ENCODE measurements around the gene EXOC4. TPM values are rescaled to one million over a fixed set of nuclear protein-coding genes. Genes with fewer than 3 reads are reported as not detected.
"Not testable (repeated sequence)": the region's sequence is repeated elsewhere in the genome, so short reads cannot be mapped to it uniquely, and the experiment has no call there.

The EXOC4 gene
- polyA plus RNA-seq, 1 experiment: 45.9 TPM

DNA sequence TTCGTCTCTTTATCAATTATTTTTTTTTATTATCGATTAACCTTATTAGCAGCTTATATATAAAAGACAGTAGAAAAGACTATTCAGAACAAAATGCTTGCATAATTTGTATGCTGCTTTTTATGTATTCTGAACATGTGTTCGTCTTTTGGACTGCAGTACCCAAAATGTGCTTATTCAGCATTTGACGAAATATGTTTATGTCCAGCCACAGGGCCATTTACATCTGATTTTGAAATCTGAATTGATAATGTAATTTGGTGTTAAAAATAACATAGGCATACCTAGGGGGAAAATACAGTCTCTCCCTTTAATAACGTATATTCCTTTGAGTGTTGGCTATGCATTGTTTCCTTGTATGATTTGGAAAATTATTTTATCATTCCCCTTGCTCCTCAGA is 386.0 kb downstream of the EXOC4 start:
- TF ChIP-seq, protein P1, sequence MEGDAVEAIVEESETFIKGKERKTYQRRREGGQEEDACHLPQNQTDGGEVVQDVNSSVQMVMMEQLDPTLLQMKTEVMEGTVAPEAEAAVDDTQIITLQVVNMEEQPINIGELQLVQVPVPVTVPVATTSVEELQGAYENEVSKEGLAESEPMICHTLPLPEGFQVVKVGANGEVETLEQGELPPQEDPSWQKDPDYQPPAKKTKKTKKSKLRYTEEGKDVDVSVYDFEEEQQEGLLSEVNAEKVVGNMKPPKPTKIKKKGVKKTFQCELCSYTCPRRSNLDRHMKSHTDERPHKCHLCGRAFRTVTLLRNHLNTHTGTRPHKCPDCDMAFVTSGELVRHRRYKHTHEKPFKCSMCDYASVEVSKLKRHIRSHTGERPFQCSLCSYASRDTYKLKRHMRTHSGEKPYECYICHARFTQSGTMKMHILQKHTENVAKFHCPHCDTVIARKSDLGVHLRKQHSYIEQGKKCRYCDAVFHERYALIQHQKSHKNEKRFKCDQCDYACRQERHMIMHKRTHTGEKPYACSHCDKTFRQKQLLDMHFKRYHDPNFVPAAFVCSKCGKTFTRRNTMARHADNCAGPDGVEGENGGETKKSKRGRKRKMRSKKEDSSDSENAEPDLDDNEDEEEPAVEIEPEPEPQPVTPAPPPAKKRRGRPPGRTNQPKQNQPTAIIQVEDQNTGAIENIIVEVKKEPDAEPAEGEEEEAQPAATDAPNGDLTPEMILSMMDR (IDR thresholded peaks at IDR 0.05; ENCODE audit: insufficient read depth, low read depth, low read length): no peak
- ChIA-PET POLR2A (no interaction called here), CTCF (interaction anchor here (0.7 to 0.8 kb wide), 2 partner anchors 10 to 137 kb away, joined by 3 read pairs; no protein-coding TSS in a partner anchor)
- Histone ChIP-seq H3K27me3 (ENCODE audit: control insufficient read depth, insufficient read depth, low read length) (no peaks in the 10 kb centered on the region), H3K36me3 (ENCODE audit: control insufficient read depth, insufficient read depth, low read length) (no peaks in the 10 kb centered on the region), H3K4me3 (ENCODE audit: low read depth, low read length) (no peak overlapping the region)
- no peak for DNase-seq (ENCODE audit: low read depth)

DNA sequence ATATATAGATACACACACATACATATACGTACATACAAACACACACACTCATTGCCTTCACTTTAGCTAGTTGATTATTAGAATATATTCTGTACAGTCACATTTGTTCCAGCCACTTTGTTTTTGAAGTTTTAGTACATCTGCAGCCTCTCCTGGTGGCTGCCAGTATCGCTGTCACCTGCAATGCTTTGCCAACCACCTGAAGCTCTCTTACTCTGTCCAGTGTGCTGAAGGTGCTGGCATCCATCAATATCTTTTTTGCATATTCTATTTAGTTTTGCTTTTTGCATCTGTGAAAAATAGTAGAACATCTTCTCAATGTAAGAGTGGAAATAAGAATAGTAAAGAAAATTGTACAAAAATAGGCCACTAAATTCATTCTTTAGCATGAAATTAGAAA is 388.6 kb downstream of the EXOC4 start:
- Histone ChIP-seq H3K36me3 (ENCODE audit: control insufficient read depth, insufficient read depth, low read length) (no peaks in the 10 kb centered on the region), H3K4me3 (ENCODE audit: low read depth, low read length) (no peak overlapping the region), H3K27me3 (ENCODE audit: control insufficient read depth, insufficient read depth, low read length) (no peaks in the 10 kb centered on the region)
- DNase-seq (ENCODE audit: low read depth): no peak
- CTCF ChIA-PET: no interaction called here
- POLR2A ChIA-PET: no interaction called here
- TF ChIP-seq, protein P1 (IDR thresholded peaks at IDR 0.05; ENCODE audit: insufficient read depth, low read depth, low read length): no peak

DNA sequence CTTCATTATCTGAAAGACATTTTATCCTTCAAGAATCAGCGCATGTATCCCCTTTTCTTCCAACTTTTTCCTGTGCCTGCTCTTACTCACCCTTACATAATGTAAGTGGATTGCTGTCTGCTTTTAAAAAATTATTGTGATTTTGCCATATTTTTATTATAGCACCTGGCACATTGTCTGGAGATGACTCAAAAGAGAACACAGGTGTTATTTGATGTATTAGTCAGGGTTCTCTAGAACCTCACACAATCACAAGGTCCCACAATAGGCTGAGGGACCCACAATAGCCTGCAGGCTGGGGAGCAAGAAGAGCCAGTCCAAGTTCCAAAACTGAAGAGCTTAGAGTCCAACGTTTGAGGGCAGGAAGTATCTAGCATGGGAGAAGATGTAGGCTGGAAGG is 390.0 kb downstream of the EXOC4 start:
- no peak overlapping the region for H3K4me3 ChIP-seq (ENCODE audit: low read depth, low read length)
- H3K36me3 ChIP-seq (ENCODE audit: control insufficient read depth, insufficient read depth, low read length): no peaks in the 10 kb centered on the region
- ChIA-PET POLR2A (no interaction called here), CTCF (no interaction called here)
- no peak for DNase-seq (ENCODE audit: low read depth)
- H3K27me3 ChIP-seq (ENCODE audit: control insufficient read depth, insufficient read depth, low read length): no peaks in the 10 kb centered on the region
- TF ChIP-seq, protein P1 (IDR thresholded peaks at IDR 0.05; ENCODE audit: insufficient read depth, low read depth, low read length): no peak

DNA sequence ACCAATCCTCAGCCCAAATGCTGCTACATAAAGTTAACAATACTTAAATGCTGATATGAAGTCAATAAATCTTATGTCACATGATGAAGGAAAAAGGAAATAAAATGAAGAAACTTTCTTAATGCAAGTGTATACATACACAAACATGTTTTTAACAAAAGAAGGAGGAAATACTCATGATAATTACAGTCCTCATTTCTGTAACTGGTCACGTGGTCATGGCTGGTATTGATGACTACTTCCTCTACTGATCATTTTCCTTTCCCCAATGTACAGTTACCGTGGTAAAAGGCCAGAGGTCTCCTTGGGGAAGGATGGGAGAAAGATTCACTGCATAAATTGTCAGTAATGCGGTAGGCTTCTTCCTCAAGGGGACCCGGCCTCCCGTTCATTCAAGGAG is 390.8 kb downstream of the EXOC4 start:
- POLR2A ChIA-PET; H3K27me3 ChIP-seq (ENCODE audit: control insufficient read depth, insufficient read depth, low read length); H3K36me3 ChIP-seq (ENCODE audit: control insufficient read depth, insufficient read depth, low read length); DNase-seq (ENCODE audit: low read depth); CTCF ChIA-PET; H3K4me3 ChIP-seq (ENCODE audit: low read depth, low read length): not testable (repeated sequence)

DNA sequence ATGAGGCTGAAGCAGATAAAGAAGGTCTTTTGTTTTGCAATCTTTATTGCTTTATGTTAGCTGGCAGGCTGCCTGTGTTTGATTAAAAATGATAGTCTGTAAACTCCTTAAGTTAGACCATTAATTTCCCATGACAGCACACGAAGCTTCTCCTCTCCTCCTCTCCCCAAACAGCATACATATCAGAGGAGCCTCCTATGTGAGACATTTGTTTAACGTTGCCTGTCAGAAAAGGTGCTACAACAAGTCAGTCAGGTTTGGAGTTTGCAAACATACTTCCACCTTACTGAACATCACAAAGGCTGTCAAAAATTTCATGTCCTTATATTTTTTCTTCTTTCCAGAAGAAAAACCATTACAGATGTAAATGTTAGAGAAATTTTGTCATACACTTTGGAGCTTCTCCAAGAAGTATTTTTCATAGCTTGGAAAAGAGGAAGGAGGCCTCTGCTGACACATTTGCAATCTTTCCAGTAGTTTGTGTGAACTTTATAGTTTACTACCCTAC is 393.1 kb downstream of the EXOC4 start:
- H3K27me3 ChIP-seq (ENCODE audit: control insufficient read depth, insufficient read depth, low read length): no peaks in the 10 kb centered on the region
- ChIA-PET CTCF (no interaction called here), POLR2A (no interaction called here)
- no peaks in the 10 kb centered on the region for H3K36me3 ChIP-seq (ENCODE audit: control insufficient read depth, insufficient read depth, low read length)
- TF ChIP-seq, protein P1 (IDR thresholded peaks at IDR 0.05; ENCODE audit: insufficient read depth, low read depth, low read length): no peak
- no peak overlapping the region for H3K4me3 ChIP-seq (ENCODE audit: low read depth, low read length)
- no peak for DNase-seq (ENCODE audit: low read depth)
